PC-3 (cell line): ENCODE data around the gene TCP11. TPM values are rescaled to one million over a fixed set of nuclear protein-coding genes. Genes with fewer than 3 reads are reported as not detected.

Experiments used
- ATAC-seq: fragments of 200-7000 bp; cut with Tn5 transposase; 2 replicates; pipeline ENCODE4 v1.9.1; 2020; ENCODE audit warnings: mild to moderate bottlenecking, moderate library complexity
- BruUV-seq: library from RNA; stranded (reverse); fragments of 400-500 nt; replicated peaks from 2 replicates; lab custom pipeline; 2021; lab: Mats Ljungman, UMichigan
- CTCF ChIA-PET: fragments of 300-600 bp; sonication (Branson Sonifier 250); formaldehyde crosslinking; loops from one replicate; lab custom pipeline; 2022; ENCODE audit warnings: antibody characterized with exemption; lab: Charles Lee
- POLR2A ChIA-PET: fragments of 300-600 bp; sonication (Branson Sonifier 250); formaldehyde crosslinking; loops from one replicate; lab custom pipeline; 2022; ENCODE audit warnings: antibody characterized with exemption; ENCODE audit not compliant: unreplicated experiment; lab: Charles Lee
- DNase-seq: peaks from one replicate; pipeline ENCODE4 v3.0.0-alpha.2; 2015
- H2AFZ ChIP-seq: fragments of 300-600 bp; sonication (generic); 2 replicates; pipeline ENCODE4 v1.6.0; 2016; ENCODE audit warnings: antibody characterized with exemption, low read length
- H3F3A ChIP-seq: fragments of 300-600 bp; sonication (generic); one replicate; pipeline ENCODE4 v1.6.0; 2017; ENCODE audit warnings: antibody characterized with exemption, low read length, control low read depth, mild to moderate bottlenecking; ENCODE audit not compliant: unreplicated experiment
- H3K27ac ChIP-seq: fragments of 300-600 bp; sonication (generic); 2 replicates; pipeline ENCODE4 v1.5.1; 2016; ENCODE audit warnings: mild to moderate bottlenecking, low read length
- H3K27me3 ChIP-seq: fragments of 300-600 bp; sonication (generic); 2 replicates; pipeline ENCODE4 v1.6.1; 2016; ENCODE audit warnings: low read length, mixed read lengths
- H3K36me3 ChIP-seq: fragments of 300-600 bp; sonication (generic); 2 replicates; pipeline ENCODE4 v1.6.1; 2016; ENCODE audit warnings: low read depth, mixed run types, low read length, mixed read lengths
- H3K4me1 ChIP-seq: fragments of 300-600 bp; sonication (generic); 2 replicates; pipeline ENCODE4 v1.5.1; 2016; ENCODE audit warnings: low read length; ENCODE audit not compliant: insufficient read depth
- H3K4me2 ChIP-seq: fragments of 300-600 bp; sonication (generic); 2 replicates; pipeline ENCODE4 v1.6.0; 2016; ENCODE audit warnings: low read length
- H3K4me3 ChIP-seq: fragments of 300-600 bp; sonication (generic); 2 replicates; pipeline ENCODE4 v1.5.1; 2016; ENCODE audit warnings: mild to moderate bottlenecking, low read length, mixed read lengths
- H3K79me2 ChIP-seq: fragments of 300-600 bp; sonication (generic); 2 replicates; pipeline ENCODE4 v1.6.1; 2017; ENCODE audit warnings: low read length, mixed read lengths
- H3K9ac ChIP-seq: fragments of 300-600 bp; sonication (generic); 2 replicates; pipeline ENCODE4 v1.6.0; 2016; ENCODE audit warnings: mild to moderate bottlenecking, low read length
- H3K9me2 ChIP-seq: fragments of 300-600 bp; sonication (generic); replicated peaks from 2 replicates; pipeline ENCODE4 v1.6.1; 2016; ENCODE audit warnings: mixed run types, low read length, mixed read lengths
- H3K9me3 ChIP-seq: fragments of 300-600 bp; sonication (generic); 2 replicates; pipeline ENCODE4 v1.6.1; 2016; ENCODE audit warnings: low read length, mixed read lengths
- H4K20me1 ChIP-seq: fragments of 300-600 bp; sonication (generic); 2 replicates; pipeline ENCODE4 v1.6.1; 2016; ENCODE audit warnings: low read length, mixed read lengths
- CTCF ChIP-seq: fragments of 300-600 bp; sonication (generic); conservative IDR thresholded peaks from 2 replicates; pipeline ENCODE4 v1.5.1; 2017; ENCODE audit warnings: antibody characterized with exemption, low read depth, mild to moderate bottlenecking, low read length
- EZH2 ChIP-seq: fragments of 300-600 bp; sonication (generic); IDR thresholded peaks from one replicate; pipeline ENCODE4 v1.6.1; 2017; ENCODE audit warnings: antibody characterized with exemption, mild to moderate bottlenecking, low read length; ENCODE audit not compliant: unreplicated experiment
- EZH2phosphoT487 ChIP-seq: fragments of 300-600 bp; sonication (generic); IDR thresholded peaks from 2 replicates; pipeline ENCODE4 v1.6.1; 2018; ENCODE audit warnings: mild to moderate bottlenecking, antibody characterized with exemption, low read length, borderline replicate concordance
- intact Hi-C: fragments of 100-400 bp; cut with micrococcal nuclease; formaldehyde crosslinking; loops from 2 replicates; pipeline ENCODE4 v1.9.0; 2023
- total RNA-seq: library from RNA; depleted of rRNA; stranded (reverse); fragments of >200 nt; gene quantifications from 2 replicates; pipeline ENCODE4 v1.2.3, GENCODE V29; 2014

Gene TCP11
- total RNA-seq, 1 experiment from 2014 or later: 1.3 TPM

GRCh38 chr6:35073211-35073610 lies 67.9 kb downstream of the TCP11 start:
- Histone ChIP-seq H3K4me1 (no peaks in the 10 kb centered on the region), H3K9ac (no peak overlapping the region), H3K79me2 (no peaks in the 10 kb centered on the region), H3K36me3 (no peaks in the 10 kb centered on the region), H4K20me1 (no peaks in the 10 kb centered on the region), H3K27ac (no peak overlapping the region), H2AFZ (no peak overlapping the region), H3K9me3 (no peaks in the 10 kb centered on the region), H3K9me2 (no peaks in the 10 kb centered on the region), H3F3A (no peaks in the 10 kb centered on the region), H3K4me3 (no peak overlapping the region), H3K27me3 (no peaks in the 10 kb centered on the region), H3K4me2 (no peak overlapping the region)
- no TSS peak for BruUV-seq
- DNase-seq: no peak
- intact Hi-C loops: no loop called here
- TF ChIP-seq CTCF: no peak
- no peak for TF ChIP-seq EZH2phosphoT487
- no peak for TF ChIP-seq EZH2
- POLR2A ChIA-PET: no interaction called here
- ATAC-seq: no peak
- CTCF ChIA-PET: no interaction called here

GRCh38 chr6:35072698-35073055 lies 68.5 kb downstream of the TCP11 start:
- Histone ChIP-seq H3K27ac (no peak overlapping the region), H3K4me3 (no peak overlapping the region), H3K9me3 (no peaks in the 10 kb centered on the region), H2AFZ (no peak overlapping the region), H3K4me2 (no peak overlapping the region), H3F3A (no peaks in the 10 kb centered on the region), H3K9ac (no peak overlapping the region), H3K79me2 (no peaks in the 10 kb centered on the region), H3K4me1 (no peaks in the 10 kb centered on the region), H3K9me2 (no peaks in the 10 kb centered on the region), H3K27me3 (no peaks in the 10 kb centered on the region), H4K20me1 (no peaks in the 10 kb centered on the region), H3K36me3 (no peaks in the 10 kb centered on the region)
- BruUV-seq: no TSS peak
- DNase-seq (no peak), ATAC-seq (no peak)
- CTCF ChIA-PET: no interaction called here
- POLR2A ChIA-PET: no interaction called here
- intact Hi-C loops: no loop called here
- no peak for TF ChIP-seq EZH2phosphoT487

GRCh38 chr6:35072051-35072697 lies 69.0 kb downstream of the TCP11 start:
- H3K36me3 ChIP-seq: no peaks in the 10 kb centered on the region
- intact Hi-C loops: no loop called here
- no peaks in the 10 kb centered on the region for H4K20me1 ChIP-seq
- H3K79me2 ChIP-seq: no peaks in the 10 kb centered on the region
- BruUV-seq: no TSS peak
- H2AFZ ChIP-seq: no peak overlapping the region
- DNase-seq (no peak), ATAC-seq (no peak)
- POLR2A ChIA-PET: no interaction called here
- no peaks in the 10 kb centered on the region for H3K4me1 ChIP-seq
- H3K9me2 ChIP-seq: no peaks in the 10 kb centered on the region
- no peaks in the 10 kb centered on the region for H3K9me3 ChIP-seq
- no peak overlapping the region for H3K4me3 ChIP-seq
- no peak overlapping the region for H3K9ac ChIP-seq
- H3K4me2 ChIP-seq: no peak overlapping the region
- no peaks in the 10 kb centered on the region for H3K27me3 ChIP-seq
- H3F3A ChIP-seq: no peaks in the 10 kb centered on the region
- CTCF ChIA-PET: no interaction called here
- TF ChIP-seq EZH2phosphoT487 (no peak), CTCF (no peak), EZH2 (no peak)
- no peak overlapping the region for H3K27ac ChIP-seq
